ENCODE results near the gene FAM168A.
A peak's percentile ranks its signal among the peaks of the same experiment; 100 is the strongest.
"Not testable (repeated sequence)": the region's sequence is repeated elsewhere in the genome, so short reads cannot be mapped to it uniquely, and the experiment has no call there.

FAM168A gene

DNA sequence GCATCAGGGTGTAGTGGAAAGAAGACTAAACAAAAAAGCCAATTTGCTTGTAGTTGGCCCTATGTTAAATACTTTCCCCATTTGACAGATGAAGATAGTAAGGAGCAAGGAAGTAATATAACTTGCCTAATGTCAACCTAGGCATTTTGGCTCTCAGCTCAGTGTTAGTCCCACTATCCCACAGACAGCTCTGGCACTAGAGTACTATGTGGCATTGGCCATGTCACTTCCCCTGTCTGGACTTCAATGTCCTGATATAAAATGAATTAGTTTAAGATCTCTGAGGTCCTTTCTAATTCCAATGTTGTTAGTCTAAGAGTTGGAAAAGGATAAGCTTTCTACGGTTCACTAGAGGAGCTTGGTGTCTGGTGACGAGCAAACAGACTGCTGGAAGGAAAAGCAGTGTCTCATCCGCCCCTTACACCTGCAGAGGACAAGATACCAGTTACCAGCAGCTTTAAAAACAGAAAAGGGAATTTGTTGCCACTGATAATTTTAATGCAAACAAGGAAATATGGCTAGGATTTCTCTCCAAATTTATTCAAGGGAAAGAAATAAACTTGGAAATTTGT is 129.2 kb downstream of the FAM168A start:
- no peak for DNase-seq (ENCODE audit: low spot score)

DNA sequence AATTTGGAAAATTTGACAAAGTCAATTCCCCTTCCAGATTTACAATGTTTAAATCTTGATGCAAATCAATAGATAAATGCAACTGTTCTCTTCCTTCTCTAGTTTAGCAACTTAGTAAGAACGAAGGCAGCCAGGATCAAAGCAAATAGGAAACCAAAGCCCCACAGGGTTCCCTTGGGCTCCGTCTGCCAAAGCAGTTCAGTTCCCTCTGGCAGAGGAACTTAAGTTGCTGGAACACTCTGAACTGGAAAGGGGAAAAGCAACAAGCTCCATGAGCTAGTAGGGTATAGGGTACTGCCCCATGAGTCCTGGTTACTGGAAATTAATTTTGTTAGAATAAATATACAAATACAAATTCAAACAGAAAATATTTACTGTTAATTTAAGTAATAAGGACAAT is 130.4 kb downstream of the FAM168A start:
- no peak for DNase-seq (ENCODE audit: low spot score)

GRCh38 chr11:73466643-73467042 is 131.3 kb downstream of the FAM168A start:
- DNase-seq (ENCODE audit: low spot score), result no peak

- no peak for DNase-seq (ENCODE audit: low spot score)
Observed at GRCh38 chr11:73465871-73466270, 132.0 kb downstream of the FAM168A start.

DNA sequence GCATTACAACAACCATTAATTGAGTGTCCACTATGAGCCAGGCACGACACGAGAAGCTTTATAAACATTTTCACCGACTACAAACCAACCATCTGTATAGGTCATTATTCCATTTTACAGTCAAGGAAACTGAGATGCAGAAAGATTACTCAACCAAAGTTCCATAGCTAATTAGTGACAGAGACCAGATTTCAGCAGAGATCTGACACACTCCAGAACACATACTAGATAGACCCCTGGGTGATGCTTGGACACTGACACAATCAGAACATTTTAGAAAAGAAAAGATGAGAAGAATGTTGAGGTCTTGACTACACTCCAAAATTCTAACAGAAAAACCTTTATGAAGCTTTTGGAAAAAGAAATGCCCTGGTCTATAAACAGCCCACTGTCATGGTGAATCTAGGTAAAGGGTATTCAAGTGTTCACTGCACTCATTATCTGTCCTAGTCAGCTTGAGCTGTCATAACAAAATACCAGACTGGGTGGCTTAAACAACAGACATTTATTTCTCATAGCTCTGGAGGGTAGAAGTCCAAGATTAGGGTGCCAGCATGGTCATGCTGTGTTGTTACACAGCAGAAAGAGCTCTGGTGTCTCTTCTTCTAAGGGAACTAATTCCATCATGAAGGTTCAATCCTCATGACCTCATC is 132.8 kb downstream of the FAM168A start:
- peak; percentile 32 for DNase-seq (ENCODE audit: low spot score)

GRCh38 chr11:73464347-73464746 is 133.6 kb downstream of the FAM168A start:
- DNase-seq (ENCODE audit: low spot score), result peak; percentile 20

GRCh38 chr11:73463359-73463758 is 134.6 kb downstream of the FAM168A start:
- peak; percentile 76 for DNase-seq (ENCODE audit: low spot score)

GRCh38 chr11:73461964-73462363 is 135.9 kb downstream of the FAM168A start:
- DNase-seq (ENCODE audit: low spot score), result no peak

DNA sequence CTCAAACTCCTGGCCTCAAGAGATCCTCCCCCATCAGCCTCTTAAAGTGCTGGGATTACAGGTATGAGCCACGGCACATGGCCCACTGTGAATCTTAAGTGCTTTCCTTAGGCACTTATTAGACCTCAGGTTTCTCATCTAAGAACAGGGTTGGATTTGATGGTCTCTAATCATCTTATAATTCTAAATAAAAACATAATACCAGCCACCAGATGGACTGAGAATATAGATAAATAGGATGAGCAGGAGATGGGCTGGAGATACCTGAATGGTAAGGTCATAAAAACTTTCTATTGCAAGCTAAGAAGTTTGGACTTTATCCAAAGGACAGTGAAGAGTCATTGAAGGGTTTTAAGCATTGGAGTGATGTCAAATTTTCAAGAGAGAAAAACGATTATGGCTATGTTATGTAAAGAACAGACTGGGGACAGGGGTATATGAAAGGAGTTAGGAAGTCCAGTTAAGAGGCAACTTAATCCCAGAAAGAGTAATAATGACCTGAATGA is 136.5 kb downstream of the FAM168A start:
- DNase-seq (ENCODE audit: low spot score), result no peak

DNA sequence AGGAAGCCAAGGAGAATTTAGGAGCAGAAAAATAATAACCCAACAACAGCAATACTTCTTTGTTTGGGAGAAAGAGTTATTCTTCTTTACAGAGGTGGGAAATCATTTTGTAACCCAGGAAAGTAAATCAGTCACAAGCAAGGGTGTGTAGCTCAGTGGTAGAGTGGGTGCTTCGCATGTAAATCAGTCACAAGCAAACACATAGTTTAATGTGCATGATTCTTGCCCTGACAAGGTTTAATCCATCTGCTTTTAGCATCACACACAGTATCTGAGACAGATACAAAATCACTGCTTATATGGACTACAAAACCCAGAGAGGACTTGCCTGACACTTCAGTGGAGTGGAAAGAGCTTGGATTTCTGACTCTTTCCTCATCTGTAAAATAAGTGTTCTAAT is 139.7 kb downstream of the FAM168A start:
- no peak for DNase-seq (ENCODE audit: low spot score)

GRCh38 chr11:73454987-73455386 is 142.9 kb downstream of the FAM168A start:
- no peak for DNase-seq (ENCODE audit: low spot score)

DNA sequence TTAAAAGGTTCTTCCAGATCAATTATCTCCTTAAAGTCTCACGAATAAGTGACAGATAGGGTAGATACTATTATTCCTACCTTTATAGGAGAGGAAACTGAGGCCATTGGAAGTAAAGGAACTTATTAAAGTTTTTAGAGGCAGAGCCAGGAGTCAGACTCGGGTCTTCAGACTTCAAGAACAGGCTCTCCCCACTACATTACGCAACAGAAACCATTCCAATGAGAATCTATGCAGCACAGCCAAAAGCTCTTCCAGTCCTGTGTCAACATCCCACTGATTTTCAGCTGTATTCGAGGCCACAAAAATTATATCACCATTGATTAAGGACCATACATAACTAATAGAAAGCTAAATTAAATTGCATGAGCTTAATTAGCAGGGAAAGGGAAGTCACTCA is 144.3 kb downstream of the FAM168A start:
- peak; percentile 35 for DNase-seq (ENCODE audit: low spot score)

- DNase-seq (ENCODE audit: low spot score), result no peak
Observed at GRCh38 chr11:73452726-73453125, 145.2 kb downstream of the FAM168A start.

- DNase-seq (ENCODE audit: low spot score), result no peak
Observed at GRCh38 chr11:73451896-73452295, 146.0 kb downstream of the FAM168A start.

GRCh38 chr11:73446766-73447165 is 151.1 kb downstream of the FAM168A start:
- DNase-seq (ENCODE audit: low spot score), result no peak

DNA sequence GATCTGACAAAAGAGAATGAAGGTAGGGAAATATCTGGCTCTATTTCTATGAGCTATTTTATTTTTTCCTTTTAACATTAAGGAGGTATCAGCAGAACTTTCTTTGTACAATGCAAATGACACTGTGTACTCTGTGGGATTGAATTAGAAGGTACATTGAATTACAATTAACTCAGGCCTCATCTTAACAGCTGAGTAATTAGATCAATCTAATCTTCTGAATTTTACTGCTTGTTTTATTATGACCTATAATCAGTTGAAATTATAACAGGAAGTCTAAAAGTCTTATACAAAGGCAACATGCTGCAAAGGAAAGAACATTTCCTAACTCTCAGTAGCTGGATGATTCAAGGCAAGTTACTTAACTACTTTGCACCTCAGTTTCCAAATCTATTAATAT is 151.9 kb downstream of the FAM168A start:
- DNase-seq (ENCODE audit: low spot score), result no peak

GRCh38 chr11:73439002-73439843 is 158.7 kb downstream of the FAM168A start:
- DNase-seq (ENCODE audit: low spot score), result peak; percentile 39

- DNase-seq (ENCODE audit: low spot score), result not testable (repeated sequence)
Observed at GRCh38 chr11:73436859-73437258, 161.1 kb downstream of the FAM168A start.

DNA sequence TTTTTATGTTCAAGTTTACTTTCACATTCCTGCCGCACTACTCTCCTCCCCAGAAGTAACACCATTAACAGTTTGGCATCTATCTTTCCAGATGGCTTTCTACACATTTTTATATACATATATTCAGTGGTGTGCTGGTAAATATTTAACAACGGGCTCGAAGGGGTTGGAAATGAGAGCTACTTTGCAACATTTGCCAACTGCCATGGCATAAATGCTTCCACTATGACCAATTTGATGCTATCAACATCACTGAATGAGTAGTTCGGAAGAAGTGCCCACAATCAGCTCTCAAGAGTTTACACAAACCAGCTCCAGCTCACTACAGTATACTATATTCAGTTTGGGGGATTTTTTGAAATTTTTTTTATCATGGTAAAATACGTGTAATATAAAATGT is 166.5 kb downstream of the FAM168A start:
- no peak for DNase-seq (ENCODE audit: low spot score)

DNA sequence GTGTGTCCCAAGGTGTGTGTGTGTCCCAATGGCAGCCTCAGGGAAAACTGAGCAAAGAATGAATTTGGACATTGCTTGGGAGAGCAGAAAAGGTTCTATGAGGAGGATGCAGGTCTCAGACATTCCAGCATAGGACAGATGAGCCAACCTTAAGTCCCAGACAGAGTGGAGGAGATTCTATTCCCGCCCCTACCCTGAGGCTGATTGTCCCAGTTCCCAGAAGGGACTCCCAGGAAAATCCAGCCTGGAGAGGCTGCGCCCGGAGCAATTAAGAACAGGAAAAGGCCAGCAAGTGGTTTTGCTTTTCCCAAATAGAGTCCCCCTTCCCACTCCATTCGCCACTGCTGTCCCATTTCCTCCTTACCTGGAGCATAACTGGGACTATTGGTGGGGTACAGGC is 167.6 kb downstream of the FAM168A start:
- DNase-seq (ENCODE audit: low spot score), result no peak

DNA sequence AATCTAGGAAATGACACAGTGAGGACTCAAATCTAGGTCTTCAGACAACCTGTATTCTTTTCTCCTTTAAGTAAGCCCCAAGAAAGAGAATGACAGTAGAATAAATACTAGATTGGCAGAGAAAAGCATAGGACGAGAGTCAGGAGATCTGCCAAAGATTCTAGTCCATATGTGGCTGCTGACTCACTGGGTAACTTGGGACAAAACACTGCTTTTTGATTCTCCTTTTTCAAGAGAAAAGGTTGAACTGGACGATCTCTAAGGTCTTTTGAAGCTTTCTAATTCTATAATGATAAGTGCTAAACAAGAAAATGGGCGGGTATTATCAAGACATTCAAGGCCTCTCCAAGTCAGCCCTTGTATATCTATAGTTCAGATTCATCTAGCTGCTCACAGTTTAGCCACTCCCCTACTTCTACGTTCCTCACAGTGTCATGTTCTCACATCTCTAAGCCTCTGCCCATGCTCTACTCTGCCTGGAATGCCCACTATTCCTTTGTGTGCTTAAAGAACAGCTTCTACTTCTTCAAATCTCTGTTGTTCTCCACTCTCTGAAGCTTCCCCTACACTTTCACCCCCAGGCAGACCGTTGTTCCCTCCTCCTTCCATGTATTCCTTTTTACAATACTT is 168.7 kb downstream of the FAM168A start:
- DNase-seq (ENCODE audit: low spot score), result peak; percentile 52

DNA sequence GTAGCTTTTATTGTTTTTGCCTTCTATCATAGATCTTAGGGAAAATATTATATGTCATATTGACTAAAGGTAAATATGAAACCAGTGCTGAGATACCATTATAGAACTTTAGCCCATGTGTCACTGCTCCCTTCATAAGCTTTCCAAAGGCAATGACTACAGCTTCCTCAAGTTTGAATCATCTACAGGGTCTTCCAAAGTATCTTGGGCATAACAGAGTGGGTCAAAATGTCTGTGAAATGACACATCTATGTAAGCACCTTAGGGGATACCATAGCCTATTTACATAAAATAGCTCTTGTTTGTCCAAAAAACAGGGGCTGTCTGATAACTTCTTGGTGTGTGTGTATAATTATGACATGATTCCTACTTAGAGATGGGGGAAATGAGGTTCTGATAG is 169.2 kb downstream of the FAM168A start:
- DNase-seq (ENCODE audit: low spot score), result no peak

DNA sequence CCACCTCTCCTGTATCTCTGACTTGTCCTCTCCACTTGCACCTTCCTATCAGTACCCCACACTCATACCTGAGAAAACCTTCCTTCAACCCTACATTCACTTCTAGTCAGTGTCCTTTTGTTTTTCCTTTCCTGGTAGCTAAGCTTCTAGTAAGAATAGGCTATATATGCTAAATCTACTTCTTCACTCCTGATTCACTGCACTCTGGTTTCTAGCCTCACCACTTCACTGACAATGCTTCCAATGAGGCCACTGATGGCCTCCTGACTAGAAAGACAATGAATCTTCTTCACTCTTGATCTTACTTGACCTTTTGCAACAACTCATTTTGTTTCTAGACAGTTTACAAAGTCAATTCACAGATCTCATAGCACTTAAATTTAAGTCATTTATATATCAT is 169.7 kb downstream of the FAM168A start:
- DNase-seq (ENCODE audit: low spot score), result no peak

Data from GM03348 (cell line).